ENCODE results near the gene COL13A1. TPM values are rescaled to one million over a fixed set of nuclear protein-coding genes. Genes with fewer than 3 reads are reported as not detected.

COL13A1 gene
- polyA plus RNA-seq, 1 donor, result 25.8 TPM

GRCh38 chr10:69888882-69889584 is 87.3 kb downstream of the COL13A1 start:
- no peak for DNase-seq

DNA sequence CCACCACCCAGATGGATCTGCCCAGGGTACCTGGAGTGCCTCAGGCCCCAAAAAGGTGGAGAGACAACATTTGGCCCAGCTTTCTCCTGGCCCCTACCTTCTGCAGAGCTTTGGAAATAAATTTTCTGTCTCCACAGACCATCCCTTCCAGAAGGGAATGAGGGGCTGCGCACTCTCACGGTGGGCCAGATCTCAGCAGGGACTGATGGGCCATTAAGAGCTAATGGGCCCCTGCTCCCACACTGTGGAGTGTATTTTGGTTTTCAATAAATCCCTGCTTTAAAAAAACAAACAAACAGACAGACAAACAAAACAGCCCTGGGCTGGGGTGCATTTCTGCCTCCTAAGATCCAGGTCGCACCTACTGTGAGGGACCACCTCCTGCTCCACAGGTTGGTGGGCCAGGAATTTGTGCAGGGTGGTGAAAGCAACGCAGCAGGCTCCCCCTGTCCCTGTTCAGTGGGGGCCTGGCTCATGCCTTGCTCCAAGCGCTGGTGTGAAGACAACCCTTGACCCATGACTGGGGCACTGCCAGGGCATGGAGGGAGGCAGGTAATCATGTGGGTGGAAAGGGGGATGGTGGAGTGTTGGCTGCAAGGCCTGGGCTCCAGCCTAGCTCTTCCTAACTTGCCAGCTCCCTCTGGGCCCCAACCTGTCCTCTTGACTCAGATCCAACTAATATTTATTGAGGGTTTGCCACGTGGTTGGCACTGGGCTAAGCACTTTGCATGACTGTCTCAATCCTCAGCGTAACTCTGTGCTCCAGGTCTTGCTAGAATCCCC is 88.5 kb downstream of the COL13A1 start:
- DNase-seq, result no peak

- DNase-seq, result no peak
Measured at GRCh38 chr10:69891057-69891617, 89.4 kb downstream of the COL13A1 start.

DNA sequence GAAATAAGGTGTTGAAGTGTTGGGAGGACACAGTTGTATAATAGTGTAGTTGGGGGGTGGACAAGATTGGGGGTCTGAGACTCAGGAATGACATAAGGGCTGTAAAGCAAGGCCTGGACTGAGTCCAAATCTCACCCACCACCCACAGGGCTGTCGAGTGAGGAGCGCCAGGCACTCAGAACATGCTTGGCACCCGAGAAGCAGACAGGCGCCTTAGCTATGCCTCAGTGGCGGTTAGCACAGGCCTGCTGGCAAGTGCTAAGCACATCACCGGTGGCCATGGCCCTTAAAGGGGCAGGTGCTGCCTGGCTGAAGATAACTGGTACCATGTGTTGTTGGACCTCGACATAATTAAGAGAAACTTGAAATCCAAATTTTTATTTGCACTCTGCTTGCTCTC is 90.7 kb downstream of the COL13A1 start:
- DNase-seq, result no peak

- no peak for DNase-seq
Measured at GRCh38 chr10:69892816-69893215, 91.1 kb downstream of the COL13A1 start.

DNA sequence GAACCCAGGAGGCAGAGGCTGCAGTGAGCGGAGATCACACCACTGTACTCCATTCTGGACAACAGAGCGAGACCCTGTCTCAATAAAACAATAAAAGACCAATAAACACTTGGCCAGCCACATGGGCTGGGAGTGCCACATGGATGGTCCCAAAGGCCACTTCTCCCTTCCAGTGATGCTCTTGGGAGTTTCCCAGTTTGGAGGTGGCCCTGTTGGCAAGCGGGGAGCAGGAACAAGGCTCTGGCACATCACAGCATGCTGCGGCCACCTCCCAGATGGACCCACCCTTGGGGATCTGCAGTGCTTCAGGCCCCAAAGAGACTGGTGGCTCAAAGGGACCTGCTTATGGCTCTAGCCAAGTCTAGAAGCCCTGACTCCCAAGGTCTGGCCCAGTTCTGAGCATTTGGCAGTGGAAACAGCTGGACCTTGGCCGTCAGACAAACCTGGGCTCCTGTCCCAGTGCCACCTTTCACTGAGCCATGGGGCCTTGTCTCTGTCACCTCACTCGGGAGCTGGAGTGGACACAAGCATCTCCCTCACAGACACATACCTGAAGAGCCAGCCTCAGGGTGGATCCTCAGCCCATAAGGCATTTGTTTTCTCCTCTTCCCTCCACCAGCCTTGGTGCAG is 91.7 kb downstream of the COL13A1 start:
- DNase-seq, result no peak

GRCh38 chr10:69894156-69894555 is 92.5 kb downstream of the COL13A1 start:
- no peak for DNase-seq

GRCh38 chr10:69895759-69896158 is 94.1 kb downstream of the COL13A1 start:
- no peak for DNase-seq

DNA sequence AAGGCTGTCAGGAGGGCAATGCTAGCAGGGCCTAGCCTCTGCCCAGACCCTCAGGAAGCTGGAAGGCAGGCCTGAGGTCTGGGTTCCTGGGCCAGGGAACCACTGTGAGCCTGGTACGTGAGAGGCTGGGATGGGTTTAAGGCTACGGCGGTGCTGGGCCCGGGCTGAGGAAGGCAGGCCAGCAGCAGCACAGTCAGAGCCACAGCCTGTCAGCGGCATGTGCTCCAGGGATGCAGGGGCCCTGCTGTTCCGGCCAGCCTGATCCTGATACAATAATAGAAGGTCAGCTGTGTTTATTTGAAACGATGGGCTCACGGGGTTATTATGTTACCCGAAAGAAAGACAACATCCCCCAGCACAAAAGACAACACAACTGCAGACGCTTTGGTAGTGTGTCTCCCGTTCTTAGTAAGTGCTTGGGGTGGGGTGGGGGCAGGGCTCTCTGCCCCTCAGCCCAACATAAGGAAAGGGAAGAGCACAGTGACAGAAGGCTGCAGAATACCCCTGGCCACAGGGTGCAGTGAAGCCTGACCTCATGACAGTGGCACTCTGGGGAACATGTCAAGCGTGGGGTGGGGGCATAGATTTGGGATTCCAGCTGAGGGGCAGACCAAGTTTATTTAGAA is 95.0 kb downstream of the COL13A1 start:
- no peak for DNase-seq

DNA sequence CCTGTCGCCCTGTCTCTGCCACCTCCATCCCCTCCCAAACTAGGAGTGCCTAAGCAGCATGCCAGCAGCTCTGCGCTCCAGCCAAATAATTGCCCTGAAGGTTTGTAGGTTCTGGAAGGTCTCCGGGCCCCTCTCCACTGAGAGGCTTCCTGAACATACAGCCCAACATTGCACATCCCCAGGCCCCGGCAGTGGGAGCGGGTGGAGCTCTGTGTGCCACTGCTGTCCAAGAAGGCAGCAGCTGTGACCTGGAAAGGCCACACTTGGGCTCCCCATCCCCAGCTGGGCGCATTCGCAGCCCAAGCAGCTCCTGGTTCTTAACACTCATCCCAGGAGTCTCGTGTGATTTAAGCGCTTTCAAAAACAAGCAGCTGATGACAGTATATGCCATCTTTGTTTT is 95.7 kb downstream of the COL13A1 start:
- DNase-seq, result no peak

DNA sequence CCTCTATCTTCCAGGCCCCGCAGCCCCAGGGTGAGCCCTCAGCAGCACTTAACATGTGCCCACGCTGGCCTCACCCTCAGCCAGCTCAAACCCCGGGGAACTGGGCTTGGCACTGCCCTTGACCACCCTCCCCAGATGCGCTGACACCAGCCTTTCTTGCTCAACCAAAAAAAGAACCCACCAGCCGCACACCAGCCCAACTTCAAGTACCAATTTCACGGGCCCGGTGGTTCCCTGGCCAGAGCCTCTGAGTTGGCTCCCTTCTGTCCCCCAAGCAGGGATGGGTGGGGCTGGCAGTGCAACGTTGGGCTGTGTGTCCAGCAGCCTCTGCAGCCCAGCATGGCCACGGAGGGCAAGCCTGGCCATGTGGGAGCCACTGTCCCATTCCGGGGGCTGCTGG is 96.3 kb downstream of the COL13A1 start:
- DNase-seq, result no peak

GRCh38 chr10:69898524-69898923 is 96.8 kb downstream of the COL13A1 start:
- no peak for DNase-seq

DNA sequence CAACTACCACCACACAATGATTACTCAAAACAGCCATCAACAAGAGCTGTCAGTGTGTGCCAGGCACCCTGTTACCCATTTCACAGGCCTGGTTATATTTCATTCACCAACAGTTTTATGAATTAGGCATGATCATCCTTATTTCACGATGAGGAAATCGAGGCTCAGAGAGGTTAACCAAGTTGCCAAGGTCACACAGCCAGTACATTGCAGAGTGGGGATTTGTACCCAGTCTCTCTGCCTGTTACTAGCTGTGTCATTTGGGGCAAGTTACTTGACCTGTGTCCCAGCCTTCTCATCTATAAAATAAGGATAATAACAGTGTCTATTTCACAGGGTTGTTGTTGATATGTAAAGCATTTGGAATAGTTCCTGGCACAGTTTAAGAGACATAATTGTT is 97.2 kb downstream of the COL13A1 start:
- DNase-seq, result no peak

- no peak for DNase-seq
Measured at GRCh38 chr10:69899727-69900595, 98.3 kb downstream of the COL13A1 start.

DNA sequence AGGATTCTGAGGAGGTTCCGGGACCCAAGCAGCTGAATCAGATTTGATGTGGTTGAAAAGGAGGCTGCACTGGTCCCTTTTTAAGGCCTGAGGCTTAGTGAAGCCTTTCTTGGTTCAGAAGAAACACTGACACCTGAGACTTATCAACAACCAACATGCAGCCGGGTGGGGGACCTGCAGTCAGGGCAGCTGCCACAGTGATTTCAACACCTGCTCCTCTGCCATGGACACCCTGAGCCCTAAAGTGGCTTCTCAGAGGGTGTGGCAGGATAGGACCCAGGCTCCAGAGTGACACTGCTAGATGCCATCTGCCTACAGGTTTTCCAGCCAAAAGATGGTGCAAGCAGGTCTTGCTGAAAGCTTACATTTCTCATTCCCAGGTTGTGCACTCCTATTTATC is 99.3 kb downstream of the COL13A1 start:
- DNase-seq, result no peak

DNA sequence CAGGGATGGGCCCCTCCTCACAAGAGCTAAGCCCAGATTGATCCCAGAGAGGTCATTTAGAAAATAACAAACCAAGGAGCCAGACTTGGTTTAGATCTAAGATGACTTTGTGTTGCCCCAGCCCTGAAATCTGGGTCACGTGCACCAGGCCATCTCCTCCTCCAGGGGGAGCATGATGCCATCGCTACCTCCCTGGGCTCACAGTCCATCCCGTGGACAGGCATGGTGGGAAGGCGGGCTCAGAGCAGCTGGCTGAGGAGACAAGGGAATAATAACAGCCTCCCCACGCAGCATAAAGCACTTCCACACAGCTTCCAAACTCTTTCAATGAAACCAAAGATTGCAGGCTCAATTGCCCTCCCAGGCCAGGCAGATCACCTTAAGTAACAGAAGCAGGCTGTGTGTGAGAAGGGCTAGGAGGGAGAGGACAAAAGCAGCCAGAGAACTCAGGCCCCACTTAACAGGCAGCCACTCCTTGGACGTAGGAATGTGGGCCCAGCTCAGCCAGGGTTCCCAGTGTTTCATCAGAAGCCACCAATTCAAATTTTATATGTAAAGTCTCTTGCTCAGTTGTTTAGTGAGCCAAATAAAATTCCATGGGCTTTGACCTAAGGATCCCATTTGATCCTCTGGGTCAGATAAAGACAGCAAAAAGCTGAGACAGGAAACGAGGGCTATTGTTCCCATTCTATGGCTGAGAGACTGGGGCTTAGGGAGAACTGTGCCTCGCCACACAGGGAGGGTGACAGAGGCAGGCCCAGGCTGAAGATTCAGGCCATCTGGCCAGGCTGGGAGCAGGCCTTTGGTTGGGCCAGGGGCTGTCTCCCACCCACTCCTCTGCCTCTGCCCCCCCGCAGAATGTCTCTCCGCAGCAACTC is 100.2 kb downstream of the COL13A1 start:
- DNase-seq, result no peak

DNA sequence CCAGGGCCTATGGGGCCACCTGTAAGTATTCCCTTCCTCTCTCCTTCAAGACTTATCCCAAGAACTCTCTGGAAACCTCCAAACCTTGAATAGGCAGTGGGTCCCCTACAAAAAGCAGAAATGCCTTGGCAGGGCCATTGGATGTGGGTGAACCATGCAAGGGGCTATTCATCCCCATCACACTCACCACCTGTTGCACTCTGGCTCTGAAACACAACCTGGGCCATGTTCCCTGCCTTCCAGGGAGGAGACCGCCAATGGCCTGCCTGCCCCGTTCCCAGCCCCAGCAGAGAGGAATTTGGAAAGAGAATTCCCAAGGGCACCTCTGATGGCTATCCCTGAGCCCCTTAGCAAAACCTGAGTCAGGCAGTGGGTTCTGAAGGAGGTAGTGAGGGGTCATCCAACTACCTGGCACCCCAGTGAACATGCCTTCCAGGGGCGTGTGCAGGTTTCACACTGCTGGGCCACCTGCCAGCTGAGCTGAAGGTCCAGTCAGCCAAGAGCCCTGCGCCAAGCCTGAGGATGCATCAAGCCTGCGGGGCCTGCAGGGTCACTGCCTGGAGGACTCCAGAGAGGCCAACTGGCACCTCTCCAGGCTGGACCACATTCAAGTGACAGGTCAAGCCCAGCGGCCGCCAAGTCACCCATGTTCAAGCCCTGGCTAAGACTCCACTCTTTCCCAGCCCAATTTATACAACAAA is 101.3 kb downstream of the COL13A1 start:
- DNase-seq, result no peak

DNA sequence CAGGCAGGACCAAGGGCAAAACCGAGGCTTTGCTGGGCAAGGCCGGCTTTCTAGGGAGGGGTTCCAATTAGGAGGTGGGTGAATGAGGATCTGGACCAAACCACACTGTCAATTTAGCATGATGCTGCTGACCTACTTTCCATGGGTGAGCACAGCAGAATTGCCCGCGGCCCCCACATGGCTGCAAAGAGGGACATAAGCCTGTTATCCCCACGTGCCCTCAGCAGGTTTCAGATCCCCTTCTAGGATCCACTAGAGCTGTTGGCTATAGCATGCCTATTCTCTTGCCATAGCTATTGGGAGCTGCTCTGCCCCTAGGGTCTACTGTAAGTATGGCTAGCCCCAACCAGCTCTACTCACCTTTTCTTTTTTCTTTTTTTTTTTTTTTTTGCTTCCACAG is 102.8 kb downstream of the COL13A1 start:
- DNase-seq, result no peak

DNA sequence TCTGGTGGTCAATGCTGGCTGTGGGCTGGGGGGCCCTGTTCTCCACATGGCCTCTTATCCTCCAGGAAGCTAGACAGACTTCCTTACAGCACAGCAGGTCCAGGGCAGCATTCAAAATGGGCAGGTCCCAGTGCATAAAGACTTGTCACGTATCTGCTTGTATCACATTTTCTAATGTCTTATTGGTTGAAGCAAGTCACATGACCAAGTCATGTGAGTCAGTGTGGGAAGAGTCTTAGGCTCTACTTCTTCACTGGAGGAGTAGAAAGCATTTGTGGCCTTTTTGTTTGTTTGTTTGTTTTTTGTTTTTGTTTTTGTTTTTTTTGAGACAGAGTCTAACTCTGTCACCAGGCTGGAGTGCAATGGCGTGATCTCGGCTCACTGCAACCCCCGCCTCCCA is 104.7 kb downstream of the COL13A1 start:
- no peak for DNase-seq

GRCh38 chr10:69907517-69907916 is 105.8 kb downstream of the COL13A1 start:
- no peak for DNase-seq

All from left kidney (tissue), 2 donors.